ENCODE measurements around the gene MALRD1.
"Not testable (repeated sequence)": the region's sequence is repeated elsewhere in the genome, so short reads cannot be mapped to it uniquely, and the experiment has no call there.

The MALRD1 gene

DNA sequence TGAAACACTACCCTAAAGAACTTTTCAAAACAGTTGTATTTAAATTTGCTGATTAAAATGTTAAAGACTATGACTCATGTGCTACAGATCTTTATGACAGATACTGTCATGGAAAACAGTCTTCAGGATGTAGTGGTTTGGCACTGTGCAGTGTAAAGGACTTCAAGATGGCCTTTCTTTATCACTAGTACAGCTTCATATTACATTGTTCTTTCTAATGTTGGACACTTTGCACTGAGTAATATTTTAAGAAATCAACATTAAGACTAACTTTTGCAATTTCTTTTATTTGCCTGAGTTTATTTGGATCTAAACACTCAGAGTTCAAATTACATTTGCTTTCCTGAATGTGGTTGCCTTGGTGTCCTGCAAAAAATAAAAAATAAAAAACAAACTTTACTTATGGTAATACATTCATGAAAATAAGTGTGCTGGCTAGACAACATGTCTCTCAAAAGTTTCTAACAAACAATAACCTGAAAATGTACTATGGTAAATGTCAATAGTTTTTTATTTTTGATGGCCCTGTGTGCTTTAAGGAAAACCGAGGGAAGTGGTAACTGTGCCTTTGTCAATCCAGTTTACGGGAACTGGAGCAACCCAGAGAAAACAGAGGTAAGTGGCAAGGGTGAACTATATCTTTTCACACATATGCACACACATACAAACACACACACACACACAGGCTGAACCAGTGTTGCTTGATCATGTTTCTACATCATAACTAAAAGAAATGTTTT lies 681.7 kb downstream of the MALRD1 start:
- DNase-seq: no peak

GRCh38 chr10:19730907-19731217 lies 682.3 kb downstream of the MALRD1 start:
- no peak for DNase-seq

DNA sequence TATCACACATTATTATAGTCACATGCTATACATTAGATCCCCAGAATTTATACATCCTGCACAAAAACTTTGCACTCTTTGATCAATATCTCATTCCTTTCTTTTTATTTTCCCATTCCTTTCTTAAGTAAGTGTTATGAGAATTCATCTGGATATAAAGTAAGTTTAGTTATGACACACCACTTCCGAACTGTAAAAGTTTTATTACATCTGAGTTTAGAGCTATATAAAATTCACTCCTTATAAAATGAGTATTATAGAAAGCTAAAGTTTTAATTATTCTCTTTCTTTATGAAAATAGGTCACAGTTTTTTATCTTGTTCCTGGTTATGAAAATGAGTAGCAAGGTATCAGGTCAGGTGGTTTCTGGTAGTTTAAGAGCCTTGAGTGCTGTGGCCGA lies 683.0 kb downstream of the MALRD1 start:
- DNase-seq: no peak

DNA sequence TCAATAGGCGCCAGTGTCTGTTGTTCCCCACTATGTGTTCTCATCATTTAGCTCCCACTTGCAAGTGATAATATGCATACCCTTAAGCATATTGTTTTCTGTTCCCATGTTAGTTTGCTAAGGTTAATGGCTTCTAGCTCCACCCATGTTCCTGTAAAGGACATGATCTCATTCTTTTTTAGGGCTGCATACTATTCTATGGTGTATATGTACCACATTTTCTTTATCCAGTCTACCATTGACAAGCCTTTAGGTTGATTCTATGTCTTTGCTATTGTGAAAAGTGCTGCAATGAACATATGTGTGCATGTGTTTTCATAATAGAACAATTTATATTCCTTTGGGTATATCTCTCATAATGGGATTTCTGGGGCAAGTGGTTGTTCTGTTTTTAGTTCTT lies 689.8 kb downstream of the MALRD1 start:
- DNase-seq: no peak

- not testable (repeated sequence) for DNase-seq
These were observed 690.6 kb downstream of the MALRD1 start for GRCh38 chr10:19739232-19739631.

DNA sequence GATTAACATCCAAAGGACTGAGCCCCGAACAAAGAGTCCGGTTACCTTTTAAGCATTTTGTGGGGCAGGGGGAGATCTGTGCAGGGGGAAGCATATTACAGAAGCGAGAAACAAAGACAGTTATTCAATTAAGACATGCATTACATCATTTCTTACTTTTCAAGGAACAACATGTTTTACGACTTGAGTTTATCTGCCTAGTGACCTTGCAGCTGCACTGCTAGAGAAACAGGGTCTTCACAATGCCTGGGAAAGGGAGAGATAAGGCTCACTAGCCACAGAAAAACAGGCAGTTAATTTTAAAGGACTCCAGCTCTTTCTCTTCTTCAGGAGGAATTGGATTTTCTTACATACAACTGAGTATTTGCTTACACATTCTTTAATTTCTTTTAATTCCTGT lies 693.5 kb downstream of the MALRD1 start:
- DNase-seq: not testable (repeated sequence)

- no peak for DNase-seq
These were observed 697.1 kb downstream of the MALRD1 start for GRCh38 chr10:19745672-19746071.

DNA sequence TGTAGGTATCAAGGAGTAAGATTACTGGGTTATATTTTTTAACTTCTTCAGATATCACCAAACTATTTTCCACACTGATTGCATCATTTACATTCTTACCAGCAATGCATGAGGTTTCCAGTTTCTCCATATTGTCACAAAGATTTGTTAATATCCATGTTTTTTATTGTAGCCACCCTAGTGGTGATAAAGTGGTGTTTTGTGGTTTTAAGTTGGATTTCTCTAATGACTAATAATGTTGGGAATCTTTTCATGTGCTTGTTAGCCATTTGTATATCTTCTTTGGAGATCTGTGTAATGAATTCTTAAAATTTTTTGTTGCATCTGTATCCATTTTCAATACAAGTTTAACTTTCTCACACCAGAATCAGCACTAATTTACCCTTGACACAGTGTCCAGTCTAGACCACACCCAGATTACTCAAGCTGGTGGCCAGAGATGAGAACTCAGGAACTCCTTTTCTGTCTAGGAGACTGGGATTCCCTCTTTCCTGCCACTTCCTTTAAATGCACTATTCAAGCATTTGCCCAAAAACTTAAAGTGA lies 700.7 kb downstream of the MALRD1 start:
- DNase-seq: no peak

DNA sequence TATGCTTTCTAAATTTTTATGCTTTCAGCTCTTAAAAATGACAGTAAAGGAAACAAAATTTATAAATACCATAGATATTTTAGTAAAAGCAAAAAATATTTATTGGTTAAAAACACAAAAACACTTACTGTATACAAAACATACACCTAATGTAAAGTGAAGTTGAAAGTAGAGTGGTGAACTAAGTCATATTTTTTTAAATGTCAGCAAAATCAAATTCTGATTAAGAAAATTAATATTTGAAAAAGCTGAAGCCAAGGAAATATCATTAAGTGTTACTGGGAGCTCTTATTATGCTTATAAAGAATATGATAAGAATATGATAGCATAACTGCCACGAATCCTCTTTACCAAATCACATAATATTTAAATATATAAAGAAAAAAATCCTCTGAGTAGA lies 702.4 kb downstream of the MALRD1 start:
- no peak for DNase-seq

- no peak for DNase-seq
These were observed 708.3 kb downstream of the MALRD1 start for GRCh38 chr10:19756919-19757318.

- DNase-seq: no peak
These were observed 713.4 kb downstream of the MALRD1 start for GRCh38 chr10:19762026-19762425.

DNA sequence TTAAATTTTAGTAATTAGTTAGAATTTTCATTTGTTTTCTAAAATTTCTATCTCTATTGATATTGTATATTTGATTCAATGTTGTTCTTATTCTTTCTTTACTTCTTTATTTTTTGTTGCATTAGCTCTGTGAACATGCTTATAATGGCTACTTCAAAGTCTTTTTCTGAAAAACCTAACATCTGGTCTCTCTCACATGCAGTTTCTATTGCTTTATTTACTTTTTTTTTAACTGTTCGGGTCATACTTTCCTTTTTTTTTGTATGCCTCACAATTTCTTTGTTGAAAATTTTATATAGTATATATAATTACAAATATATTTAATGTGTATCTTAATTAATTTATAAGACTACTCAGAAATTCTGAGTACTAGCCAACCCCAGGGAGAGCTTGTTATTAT lies 715.5 kb downstream of the MALRD1 start:
- DNase-seq: no peak

DNA sequence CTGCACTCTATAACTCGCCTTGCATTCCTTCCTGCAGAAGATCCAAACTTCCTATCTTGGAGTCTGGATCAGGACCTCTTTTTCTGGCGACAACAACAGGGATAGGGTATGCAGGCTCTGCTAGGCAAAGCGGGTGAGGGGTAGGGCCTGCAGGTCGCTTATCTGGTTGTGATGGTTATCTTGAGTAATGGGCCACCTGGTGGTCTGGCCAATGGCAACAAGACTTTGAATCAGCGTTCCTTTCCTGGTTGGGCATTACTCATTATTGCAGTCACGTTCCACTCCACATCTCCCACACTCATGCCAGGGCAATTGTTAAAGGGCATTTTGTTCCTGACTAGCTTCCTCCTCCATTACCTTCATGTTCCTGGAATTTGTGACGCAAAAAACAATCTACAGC lies 719.3 kb downstream of the MALRD1 start:
- DNase-seq: no peak

DNA sequence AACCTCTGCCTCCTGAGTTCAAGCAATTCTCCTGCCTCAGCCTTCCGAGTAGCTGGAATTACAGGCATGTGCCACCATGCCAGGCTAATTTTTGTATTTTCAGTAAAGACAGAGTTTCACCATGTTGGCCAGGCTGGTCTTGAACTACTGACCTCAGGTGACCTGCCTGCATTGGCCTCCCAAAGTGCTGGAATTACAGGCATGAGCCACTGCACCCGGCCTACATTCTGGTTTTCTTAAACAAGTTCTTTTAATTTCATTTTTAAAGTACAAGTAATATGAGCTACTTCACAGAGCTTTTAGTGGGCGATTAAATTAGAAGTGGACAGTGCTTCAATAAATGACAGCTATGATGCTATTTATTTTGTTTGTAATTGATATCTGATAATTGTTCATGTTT lies 721.2 kb downstream of the MALRD1 start:
- not testable (repeated sequence) for DNase-seq

- no peak for DNase-seq
These were observed 724.4 kb downstream of the MALRD1 start for GRCh38 chr10:19772972-19773371.

GRCh38 chr10:19775296-19775695 lies 726.7 kb downstream of the MALRD1 start:
- no peak for DNase-seq

DNA sequence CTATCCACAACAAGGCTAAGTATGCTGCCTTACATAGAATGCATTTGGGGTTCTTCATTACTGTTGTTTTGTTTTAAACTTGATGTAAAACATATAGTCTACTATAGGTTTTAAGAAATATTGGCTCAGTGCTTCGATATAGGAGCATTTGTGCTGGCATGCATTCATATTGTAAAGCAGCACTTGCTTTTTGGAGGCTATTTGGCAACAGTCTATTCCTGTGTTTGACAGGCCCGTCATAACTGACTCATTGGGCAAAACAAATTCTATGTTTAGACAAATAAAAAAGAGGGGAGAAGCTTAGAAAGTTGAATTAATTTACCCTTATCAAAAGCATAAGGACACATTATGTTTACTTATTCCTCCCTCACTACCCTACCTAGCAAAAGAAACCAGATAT lies 729.2 kb downstream of the MALRD1 start:
- DNase-seq: no peak

- no peak for DNase-seq
These were observed 730.4 kb downstream of the MALRD1 start for GRCh38 chr10:19778996-19779395.

- no peak for DNase-seq
These were observed 734.0 kb downstream of the MALRD1 start for GRCh38 chr10:19782430-19783089.

GRCh38 chr10:19783721-19784120 lies 735.1 kb downstream of the MALRD1 start:
- DNase-seq: no peak

All from CD4-positive, alpha-beta T cell treated with Interleukin-17A for 1 hour (primary cell).